Measurements from ENCODE around the gene TMEM74B. TPM values are rescaled to one million over a fixed set of nuclear protein-coding genes. Genes with fewer than 3 reads are reported as not detected.
A peak's percentile ranks its signal among the peaks of the same experiment; 100 is the strongest.

Gene TMEM74B
- total RNA-seq, 1 experiment from 2014 or later, result 0.83 TPM

- no peak overlapping the region for H3K27ac Mint-ChIP-seq (ENCODE audit: unreplicated experiment)
Observed at GRCh38 chr20:1185790-1186334, 1.1 kb upstream of the TMEM74B start.

DNA sequence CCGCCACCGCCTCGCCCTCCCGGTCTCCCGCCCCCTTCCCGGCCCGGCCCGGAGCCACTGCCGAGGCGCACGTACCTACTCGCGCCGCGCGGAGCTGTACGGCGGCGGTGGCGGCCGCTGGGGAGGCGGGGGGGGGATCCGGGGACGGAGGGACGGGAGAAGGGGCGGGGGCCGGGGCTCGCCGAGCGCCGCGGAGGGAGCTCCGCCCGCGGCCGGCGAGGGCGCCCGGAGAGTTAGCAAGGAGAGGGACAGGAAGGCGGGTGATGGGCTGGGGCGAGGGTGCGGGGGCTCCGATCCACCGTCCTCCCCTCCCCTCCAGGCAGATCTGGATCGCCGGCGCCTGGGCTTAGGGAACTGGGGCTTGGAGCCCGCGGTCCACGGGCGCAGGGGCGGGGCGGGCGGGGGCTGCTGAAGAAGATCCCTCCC lies 548 bp upstream of the TMEM74B start:
- H3K27me3 Mint-ChIP-seq (ENCODE audit: unreplicated experiment), result peaks cover 31% of the 10 kb centered on the region
- no TSS peak for BruUV-seq (replicated peaks)
- no peak overlapping the region for H3K27ac Mint-ChIP-seq (ENCODE audit: unreplicated experiment)
- peak overlapping the region; percentile 51 for H3K4me3 Mint-ChIP-seq (ENCODE audit: low read depth, unreplicated experiment)
- intact Hi-C loops (cut with micrococcal nuclease; ENCODE audit: unreplicated experiment), result loop anchor here (5.0 kb wide), 1 partner anchor 228 kb away; no protein-coding TSS in a partner anchor
- H3K9me3 Mint-ChIP-seq (ENCODE audit: low read depth, unreplicated experiment), result no peaks in the 10 kb centered on the region
- H3K4me1 Mint-ChIP-seq (ENCODE audit: low read depth, unreplicated experiment), result no peaks in the 10 kb centered on the region
- H3K36me3 Mint-ChIP-seq (ENCODE audit: insufficient read depth, unreplicated experiment), result peaks cover 7% of the 10 kb centered on the region
- CTCF ChIA-PET, result no interaction called here
- no peak for DNase-seq
- TF ChIP-seq, protein P1, sequence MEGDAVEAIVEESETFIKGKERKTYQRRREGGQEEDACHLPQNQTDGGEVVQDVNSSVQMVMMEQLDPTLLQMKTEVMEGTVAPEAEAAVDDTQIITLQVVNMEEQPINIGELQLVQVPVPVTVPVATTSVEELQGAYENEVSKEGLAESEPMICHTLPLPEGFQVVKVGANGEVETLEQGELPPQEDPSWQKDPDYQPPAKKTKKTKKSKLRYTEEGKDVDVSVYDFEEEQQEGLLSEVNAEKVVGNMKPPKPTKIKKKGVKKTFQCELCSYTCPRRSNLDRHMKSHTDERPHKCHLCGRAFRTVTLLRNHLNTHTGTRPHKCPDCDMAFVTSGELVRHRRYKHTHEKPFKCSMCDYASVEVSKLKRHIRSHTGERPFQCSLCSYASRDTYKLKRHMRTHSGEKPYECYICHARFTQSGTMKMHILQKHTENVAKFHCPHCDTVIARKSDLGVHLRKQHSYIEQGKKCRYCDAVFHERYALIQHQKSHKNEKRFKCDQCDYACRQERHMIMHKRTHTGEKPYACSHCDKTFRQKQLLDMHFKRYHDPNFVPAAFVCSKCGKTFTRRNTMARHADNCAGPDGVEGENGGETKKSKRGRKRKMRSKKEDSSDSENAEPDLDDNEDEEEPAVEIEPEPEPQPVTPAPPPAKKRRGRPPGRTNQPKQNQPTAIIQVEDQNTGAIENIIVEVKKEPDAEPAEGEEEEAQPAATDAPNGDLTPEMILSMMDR (IDR thresholded peaks at IDR 0.05; ENCODE audit: unreplicated experiment), result no peak

More at GRCh38 chr20:1185790-1186334, 1.1 kb upstream of the TMEM74B start:
- intact Hi-C loops (cut with micrococcal nuclease; ENCODE audit: unreplicated experiment), result loop anchor here (5.0 kb wide), 1 partner anchor 229 kb away; no protein-coding TSS in a partner anchor
- CTCF ChIA-PET, result no interaction called here
- DNase-seq, result peak; percentile 54
- Mint-ChIP-seq H3K4me1 (ENCODE audit: low read depth, unreplicated experiment) (no peaks in the 10 kb centered on the region), H3K9me3 (ENCODE audit: low read depth, unreplicated experiment) (no peaks in the 10 kb centered on the region), H3K27me3 (ENCODE audit: unreplicated experiment) (peaks cover 31% of the 10 kb centered on the region), H3K4me3 (ENCODE audit: low read depth, unreplicated experiment) (peak overlapping the region; percentile 51), H3K36me3 (ENCODE audit: insufficient read depth, unreplicated experiment) (peaks cover 7% of the 10 kb centered on the region)
- TF ChIP-seq, protein P1 (IDR thresholded peaks at IDR 0.05; ENCODE audit: unreplicated experiment), result peak; percentile 52
- no TSS peak for BruUV-seq (replicated peaks)

GRCh38 chr20:1184260-1184637 lies 532 bp downstream of the TMEM74B start:
- H3K9me3 Mint-ChIP-seq (ENCODE audit: low read depth, unreplicated experiment), result no peaks in the 10 kb centered on the region
- H3K36me3 Mint-ChIP-seq (ENCODE audit: insufficient read depth, unreplicated experiment), result peaks cover 7% of the 10 kb centered on the region
- H3K4me3 Mint-ChIP-seq (ENCODE audit: low read depth, unreplicated experiment), result peak overlapping the region; percentile 53
- no peaks in the 10 kb centered on the region for H3K4me1 Mint-ChIP-seq (ENCODE audit: low read depth, unreplicated experiment)
- peaks cover 31% of the 10 kb centered on the region for H3K27me3 Mint-ChIP-seq (ENCODE audit: unreplicated experiment)
- CTCF ChIA-PET, result interaction anchor here (0.8 kb wide), 1 partner anchor 65 kb away, joined by 4 read pairs; no protein-coding TSS in a partner anchor
- no peak overlapping the region for H3K27ac Mint-ChIP-seq (ENCODE audit: unreplicated experiment)
- no TSS peak for BruUV-seq (replicated peaks)
- DNase-seq, result no peak
- TF ChIP-seq, protein P1 (IDR thresholded peaks at IDR 0.05; ENCODE audit: unreplicated experiment), result no peak
- intact Hi-C loops (cut with micrococcal nuclease; ENCODE audit: unreplicated experiment), result no loop called here

DNA sequence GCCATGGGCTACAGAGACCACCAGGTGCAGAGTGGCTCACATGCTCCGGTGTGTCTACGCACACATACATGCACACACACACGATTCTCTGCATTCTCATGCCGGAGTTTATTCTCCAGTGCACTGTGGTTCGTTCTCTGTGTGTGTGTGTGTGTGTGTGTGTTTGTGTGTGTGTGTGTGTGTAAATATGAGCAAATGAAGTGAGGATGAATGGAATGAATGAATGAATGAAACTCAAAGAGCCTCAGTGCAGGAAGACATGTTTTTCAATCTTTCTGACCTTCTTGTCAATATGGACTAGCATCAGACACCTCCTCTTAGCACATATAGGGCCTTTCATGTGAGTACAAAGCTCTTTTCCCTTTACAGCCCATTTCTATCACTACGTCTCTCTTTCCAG lies 1.6 kb downstream of the TMEM74B start:
- CTCF ChIA-PET, result no interaction called here
- no peak overlapping the region for H3K27ac Mint-ChIP-seq (ENCODE audit: unreplicated experiment)
- H3K4me3 Mint-ChIP-seq (ENCODE audit: low read depth, unreplicated experiment), result no peak overlapping the region

More for the DNA sequence above, 1.6 kb downstream of the TMEM74B start:
- BruUV-seq (replicated peaks), result no TSS peak
- Mint-ChIP-seq H3K9me3 (ENCODE audit: low read depth, unreplicated experiment) (no peaks in the 10 kb centered on the region), H3K36me3 (ENCODE audit: insufficient read depth, unreplicated experiment) (peaks cover 7% of the 10 kb centered on the region), H3K27me3 (ENCODE audit: unreplicated experiment) (peaks cover 31% of the 10 kb centered on the region), H3K4me1 (ENCODE audit: low read depth, unreplicated experiment) (no peaks in the 10 kb centered on the region)
- intact Hi-C loops (cut with micrococcal nuclease; ENCODE audit: unreplicated experiment), result no loop called here
- TF ChIP-seq, protein P1 (IDR thresholded peaks at IDR 0.05; ENCODE audit: unreplicated experiment), result no peak
- no peak for DNase-seq
